Measurements from ENCODE around the gene N4BP2L2. TPM values are rescaled to one million over a fixed set of nuclear protein-coding genes. Genes with fewer than 3 reads are reported as not detected.

N4BP2L2 gene
- total and polyA plus RNA-seq, 2 of the 8 experiments (the other 6 are each of a cell fraction or from before 2014, with no cell fraction given): 14.6 to 67.6 TPM

- WGBS, 2 experiments (ENCODE audit: extremely low coverage in 1 of 2, insufficient coverage in 1 of 2, insufficient read length in 1 of 2, insufficient replicate concordance in 2 of 2, low coverage in 1 of 2, low lambda C conversion rate in 2 of 2, missing lambda C conversion rate in 1 of 2): 88% methylated on average over 3 of the region's 3 CpGs; no CpG with 5 or more reads in 1 of the 2 experiments
- TF ChIP-seq ZNF274 (IDR thresholded peaks at IDR 0.05; ENCODE audit: borderline replicate concordance, extremely low read depth, low read length): no peak
- no peak for TF ChIP-seq ASH2L (IDR thresholded peaks at IDR 0.05; ENCODE audit: low read length)
- TF ChIP-seq RAD21 (IDR thresholded peaks at IDR 0.05 in 1 of 2, conservative IDR thresholded peaks at IDR 0.05 in 1 of 2; ENCODE audit: low read depth in 2 of 2, low read length in 2 of 2): no peak
- no peak for TF ChIP-seq HDAC6 (IDR thresholded peaks at IDR 0.05; ENCODE audit: low read depth, low read length)
- TF ChIP-seq RFX5 (IDR thresholded peaks at IDR 0.05; ENCODE audit: borderline replicate concordance, low read depth, low read length): no peak
- TF ChIP-seq CTCF (IDR thresholded peaks at IDR 0.05; ENCODE audit: control extremely low read depth in 1 of 3, insufficient read depth in 1 of 3, low read depth in 1 of 3, low read length in 3 of 3): no peak
- no peak for TF ChIP-seq CBX5 (IDR thresholded peaks at IDR 0.05; ENCODE audit: low read depth, low read length)
- no peak for TF ChIP-seq KDM1A (IDR thresholded peaks at IDR 0.05; ENCODE audit: borderline replicate concordance, low read length)
- no peak for TF ChIP-seq CHD1 (IDR thresholded peaks at IDR 0.05; ENCODE audit: low read depth, low read length)
- TF ChIP-seq CHD2 (IDR thresholded peaks at IDR 0.05; ENCODE audit: low read length): no peak
- TF ChIP-seq RNF2 (IDR thresholded peaks at IDR 0.05; ENCODE audit: borderline replicate concordance, low read depth, low read length, missing control alignments, poor library complexity, severe bottlenecking): no peak
These were observed 125.3 kb downstream of the N4BP2L2 start for GRCh38 chr13:32413284-32413683.

More at GRCh38 chr13:32413284-32413683, 125.3 kb downstream of the N4BP2L2 start:
- Histone ChIP-seq H4K5ac (ENCODE audit: insufficient read length, low read depth, low read length) (no peak overlapping the region), H2AK5ac (ENCODE audit: low read depth, low read length) (no peak overlapping the region), H2BK20ac (ENCODE audit: low read length) (no peak overlapping the region), H3K79me1 (ENCODE audit: low read depth, low read length) (no peaks in the 10 kb centered on the region), H3K27ac (ENCODE audit: low read depth, low read length) (no peak overlapping the region), H4K20me1 (replicated peaks in 1 of 2; ENCODE audit: control insufficient read depth in 1 of 2, insufficient read depth in 2 of 2, low read length in 2 of 2) (no peaks in the 10 kb centered on the region), H3K23me2 (ENCODE audit: low read depth, low read length) (peaks cover 9% of the 10 kb centered on the region), H3K4me2 (ENCODE audit: insufficient read depth in 1 of 2, low read depth in 2 of 2, low read length in 2 of 2) (no peak overlapping the region), H3K56ac (replicated peaks; ENCODE audit: insufficient read length, low read depth, low read length) (no peak overlapping the region), H4K8ac (ENCODE audit: extremely low read depth, insufficient read depth, low read length) (no peak overlapping the region), H3K9ac (replicated peaks in 1 of 4; ENCODE audit: extremely low read depth in 1 of 4, low read depth in 3 of 4, low read length in 3 of 4) (no peak overlapping the region), H3K4ac (replicated peaks; ENCODE audit: insufficient read length, low read depth, low read length) (no peak overlapping the region), H3K14ac (ENCODE audit: insufficient read length) (no peak overlapping the region), H3K9me3 (ENCODE audit: insufficient read depth in 2 of 2, low read depth in 1 of 2, low read length in 1 of 2) (peaks cover 2 to 4% of the 10 kb centered on the region in 2 experiments; a peak in 3 of 4 replicates), H3K27me3 (replicated peaks in 1 of 4; ENCODE audit: control insufficient read depth in 3 of 4, extremely low read depth in 1 of 4, insufficient read depth in 3 of 4, low read length in 3 of 4) (peaks cover 0 to 1% (median 0%) of the 10 kb centered on the region in 4 experiments; a peak in 6 of 7 replicates), H3K79me2 (ENCODE audit: control insufficient read depth in 1 of 2, insufficient read depth in 2 of 2, low read length in 2 of 2) (no peaks in the 10 kb centered on the region), H3K23ac (ENCODE audit: insufficient read length) (no peak overlapping the region), H2BK15ac (ENCODE audit: low read length) (no peak overlapping the region), H3K18ac (ENCODE audit: extremely low read depth, low read length) (no peak overlapping the region), H2BK12ac (ENCODE audit: low read depth, low read length) (no peak overlapping the region), H2BK120ac (replicated peaks; ENCODE audit: low read depth, low read length) (no peak overlapping the region), H3K36me3 (ENCODE audit: control insufficient read depth in 2 of 4, insufficient read depth in 4 of 4, low read length in 3 of 4) (no peaks in the 10 kb centered on the region), H4K91ac (replicated peaks; ENCODE audit: insufficient read length, low read length) (no peak overlapping the region), H3K4me1 (replicated peaks in 1 of 4; ENCODE audit: control insufficient read depth in 3 of 4, insufficient read depth in 4 of 4, low read length in 3 of 4) (peaks cover 0 to 7% (median 5%) of the 10 kb centered on the region in 4 experiments; a peak in 4 of 7 replicates), H3K4me3 (ENCODE audit: extremely low read depth in 1 of 4, insufficient read depth in 2 of 4, low read depth in 3 of 4, low read length in 4 of 4) (no peak overlapping the region), H2BK5ac (ENCODE audit: low read depth, low read length) (no peak overlapping the region), H2AFZ (ENCODE audit: low read length) (no peak overlapping the region)
- FAIRE-seq (no peak), DNase-seq (ENCODE audit: low read depth in 1 of 2, low spot score in 2 of 2) (no peak)
- ChIA-PET POLR2A (ENCODE audit: partially characterized antibody) (no interaction called here), CTCF (ENCODE audit: partially characterized antibody) (interaction anchor here (0.8 to 3.1 kb wide), 5 partner anchors 11 to 257 kb away, joined by 3 to 14 read pairs (median 4); partner anchors contain the start of gene N4BP2L1)
